ENCODE data around the gene CLDN6.
A peak's percentile ranks its signal among the peaks of the same experiment; 100 is the strongest.

Gene CLDN6

GRCh38 chr16:2969545-2970521 is 48.1 kb downstream of the CLDN6 start:
- DNase-seq, result peak; percentile 67 to 71

GRCh38 chr16:2968738-2969544 is 49.0 kb downstream of the CLDN6 start, which contains the start of gene PAQR4:
Gene PAQR4, plus strand, starts transcription at chr16:2969348. Its CDS starts 327 bp downstream, at chr16:2969675.
- peak; percentile 66 to 79 for DNase-seq

- no peak for DNase-seq
Measured at GRCh38 chr16:2968368-2968737, 49.6 kb downstream of the CLDN6 start.

- DNase-seq, result no peak
Measured at GRCh38 chr16:2967721-2968161, 50.2 kb downstream of the CLDN6 start.

GRCh38 chr16:2967211-2967631 is 50.8 kb downstream of the CLDN6 start:
- DNase-seq, result peak in 1 of 2 experiments; percentile 17

GRCh38 chr16:2966808-2967191 is 51.2 kb downstream of the CLDN6 start:
- no peak for DNase-seq

DNA sequence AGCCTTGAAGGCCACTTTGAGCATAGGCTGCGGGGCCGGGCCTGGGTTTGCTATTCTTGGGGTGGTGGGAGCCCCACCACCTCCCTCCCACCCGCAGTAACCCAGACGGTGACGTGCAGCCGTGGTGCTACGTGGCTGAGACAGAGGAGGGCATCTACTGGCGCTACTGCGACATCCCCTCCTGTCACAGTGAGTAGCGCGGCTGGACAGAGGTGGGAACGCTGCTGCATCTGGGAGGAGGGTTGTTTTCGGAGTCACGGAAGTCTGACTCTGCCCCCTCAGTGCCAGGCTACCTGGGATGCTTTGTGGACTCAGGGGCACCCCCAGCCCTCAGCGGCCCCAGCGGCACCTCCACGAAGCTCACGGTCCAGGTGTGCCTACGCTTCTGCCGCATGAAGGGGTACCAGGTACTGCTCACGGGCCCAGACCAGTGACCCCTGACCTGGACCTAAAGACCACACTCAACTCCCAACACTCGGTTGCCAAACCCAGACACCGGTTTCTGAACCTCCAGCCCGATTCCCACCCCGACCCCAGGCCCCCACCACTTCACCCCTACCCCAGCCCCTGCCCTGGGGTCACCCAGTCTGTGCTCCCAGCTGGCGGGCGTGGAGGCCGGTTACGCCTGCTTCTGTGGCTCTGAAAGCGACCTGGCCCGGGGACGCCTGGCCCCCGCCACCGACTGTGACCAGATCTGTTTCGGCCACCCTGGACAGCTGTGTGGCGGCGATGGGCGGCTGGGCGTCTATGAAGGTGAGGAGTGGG is 51.8 kb downstream of the CLDN6 start:
- no peak for DNase-seq
